ENCODE data around the gene FADD. TPM values are rescaled to one million over a fixed set of nuclear protein-coding genes. Genes with fewer than 3 reads are reported as not detected.

Gene FADD
- total and polyA plus RNA-seq, 4 donors, result 10.7 to 17.8 (median 14.7) TPM

DNA sequence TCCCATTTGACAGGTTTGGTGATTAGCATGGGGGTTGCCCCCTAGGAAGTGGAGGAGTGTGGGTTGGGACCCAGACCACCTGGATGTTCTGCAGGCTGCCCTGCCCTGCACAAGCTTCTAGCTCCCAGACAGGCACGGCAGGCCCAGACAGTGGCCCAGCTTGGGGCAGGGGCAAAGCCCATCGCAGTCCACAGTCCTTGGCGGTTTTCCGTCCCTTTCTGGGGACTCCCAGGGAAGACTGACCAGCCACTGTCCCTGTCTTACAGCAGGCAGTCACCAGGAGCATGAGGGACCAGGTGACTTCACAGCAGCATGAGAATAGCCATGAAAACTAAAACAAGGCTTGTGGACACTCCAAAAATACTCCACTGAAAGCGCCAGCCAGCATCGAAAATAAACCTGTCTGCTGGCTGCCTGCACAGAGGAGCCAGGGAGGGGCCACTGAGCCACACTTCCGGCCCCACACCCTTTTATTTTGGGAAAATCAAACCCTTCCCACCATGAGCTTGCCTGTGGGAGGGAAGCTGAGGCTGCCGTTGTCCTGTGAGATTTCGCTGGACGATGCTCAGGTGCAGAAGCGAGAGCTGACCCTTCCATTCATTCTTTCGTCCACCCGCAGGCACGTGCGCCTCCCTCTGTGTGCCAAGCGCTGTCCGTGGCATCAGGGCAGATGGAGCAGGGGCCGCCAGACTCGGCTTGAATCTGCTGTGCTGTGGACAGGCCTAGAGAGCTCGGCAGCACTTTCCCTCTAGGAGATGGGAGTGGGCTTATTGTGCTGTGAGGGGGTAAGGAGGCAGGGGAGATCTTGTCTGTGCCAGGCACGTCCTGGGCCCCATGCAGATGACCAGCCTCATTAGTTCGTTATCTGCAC, 28.0 kb downstream of the FADD start:
- no peaks in the 10 kb centered on the region for H3K36me3 ChIP-seq (ENCODE audit: control insufficient read depth in 1 of 2, insufficient read depth in 2 of 2, low read length in 1 of 2)
- WGBS, 2 donors, result 30% methylated on average over 22 of the region's 22 CpGs
- no peaks in the 10 kb centered on the region for H3K4me1 ChIP-seq (ENCODE audit: control insufficient read depth in 1 of 2, insufficient read depth in 2 of 2, low read length in 2 of 2)
- H3K27me3 ChIP-seq (ENCODE audit: control insufficient read depth in 1 of 2, insufficient read depth in 2 of 2, low read length in 1 of 2), result no peaks in the 10 kb centered on the region
- H3K9me3 ChIP-seq (ENCODE audit: control insufficient read depth, low read length), result no peaks in the 10 kb centered on the region
- intact Hi-C loops (cut with DNase I), result no loop called here
- H3K4me3 ChIP-seq (ENCODE audit: low read length in 2 of 2), result no peak overlapping the region
- H3K27ac ChIP-seq (ENCODE audit: low read depth in 1 of 2, low read length in 2 of 2), result peak overlapping the region in 1 of 2 donors; percentile 0
- peak in 1 of 2 donors; percentile 48 for DNase-seq
- ATAC-seq (ENCODE audit: low FRiP score), result peak; percentile 47

DNA sequence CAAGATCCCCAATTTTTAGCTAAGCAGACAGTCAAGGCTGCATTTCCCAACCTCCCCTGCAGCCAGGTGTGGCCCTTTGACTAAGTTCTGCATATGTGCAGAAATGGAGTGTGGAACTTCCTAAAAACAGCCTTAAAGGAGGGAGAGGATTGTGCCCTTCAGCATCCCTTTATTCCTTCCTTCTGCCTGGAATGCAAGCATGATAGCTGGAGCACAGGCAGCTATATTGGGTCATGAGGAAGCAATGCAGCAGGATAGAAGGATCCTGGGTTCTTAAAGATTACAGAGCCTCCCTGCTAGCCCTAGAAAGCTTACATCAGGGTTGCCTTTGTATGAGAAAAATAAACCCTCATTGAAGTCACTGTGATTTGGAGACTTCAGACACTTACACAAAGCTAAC, 29.9 kb downstream of the FADD start:
- H3K27ac ChIP-seq (ENCODE audit: low read depth in 1 of 2, low read length in 2 of 2), result no peak overlapping the region
- DNase-seq (no peak), ATAC-seq (ENCODE audit: low FRiP score) (no peak)
- intact Hi-C loops (cut with DNase I), result no loop called here
- H3K27me3 ChIP-seq (ENCODE audit: control insufficient read depth in 1 of 2, insufficient read depth in 2 of 2, low read length in 1 of 2), result no peaks in the 10 kb centered on the region
- H3K4me3 ChIP-seq (ENCODE audit: low read length in 2 of 2), result no peak overlapping the region
- H3K4me1 ChIP-seq (ENCODE audit: control insufficient read depth in 1 of 2, insufficient read depth in 2 of 2, low read length in 2 of 2), result no peaks in the 10 kb centered on the region
- H3K36me3 ChIP-seq (ENCODE audit: control insufficient read depth in 1 of 2, insufficient read depth in 2 of 2, low read length in 1 of 2), result no peaks in the 10 kb centered on the region
- no peaks in the 10 kb centered on the region for H3K9me3 ChIP-seq (ENCODE audit: control insufficient read depth, low read length)

DNA sequence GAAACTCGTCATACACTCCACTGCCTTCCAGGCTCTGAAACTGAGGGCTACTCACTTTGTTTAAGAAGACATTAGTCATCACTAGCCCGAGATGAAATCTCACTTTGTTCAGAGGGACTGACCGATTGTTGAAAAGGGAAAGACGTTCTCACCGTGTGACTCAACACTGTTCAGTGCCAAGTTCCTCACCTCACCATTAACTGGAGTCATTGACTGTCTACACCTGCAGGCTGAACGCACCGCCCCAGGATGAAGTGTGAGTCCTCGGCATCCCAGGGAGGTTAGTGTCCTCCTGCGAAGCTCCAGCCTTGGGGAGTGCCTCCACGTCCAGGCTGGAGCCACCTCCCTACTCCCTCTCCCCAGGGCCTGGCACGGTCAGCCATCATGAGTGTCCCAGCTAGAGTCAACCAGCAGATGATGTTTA, 30.4 kb downstream of the FADD start:
- 65 to 72% methylated on average over 11 of the region's 11 CpGs for WGBS, 2 donors
- ATAC-seq (ENCODE audit: low FRiP score), result no peak

DNA sequence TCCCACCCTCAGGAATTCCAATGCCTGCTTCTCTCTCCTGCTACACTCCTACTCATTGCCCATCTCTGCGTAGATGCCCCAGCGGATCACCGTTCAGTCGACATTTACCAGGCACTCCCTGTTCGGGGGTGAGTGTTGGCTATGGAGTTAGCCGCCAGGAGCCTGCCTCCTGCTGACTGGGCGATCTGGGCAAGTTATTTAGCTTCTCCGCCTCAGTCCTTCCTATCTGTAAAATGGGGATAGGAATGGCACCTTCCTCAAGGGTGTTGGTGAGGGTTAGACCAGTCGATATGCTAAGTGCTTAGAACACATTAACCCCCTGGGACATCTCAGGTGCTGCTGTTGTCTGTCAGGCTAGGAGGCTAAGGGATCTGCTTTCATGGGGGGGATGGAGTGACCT, 30.9 kb downstream of the FADD start:
- Histone ChIP-seq H3K4me3 (ENCODE audit: low read length in 2 of 2) (no peak overlapping the region), H3K9me3 (ENCODE audit: control insufficient read depth, low read length) (no peaks in the 10 kb centered on the region), H3K27me3 (ENCODE audit: control insufficient read depth in 1 of 2, insufficient read depth in 2 of 2, low read length in 1 of 2) (no peaks in the 10 kb centered on the region), H3K4me1 (ENCODE audit: control insufficient read depth in 1 of 2, insufficient read depth in 2 of 2, low read length in 2 of 2) (no peaks in the 10 kb centered on the region), H3K27ac (ENCODE audit: low read depth in 1 of 2, low read length in 2 of 2) (no peak overlapping the region), H3K36me3 (ENCODE audit: control insufficient read depth in 1 of 2, insufficient read depth in 2 of 2, low read length in 1 of 2) (no peaks in the 10 kb centered on the region)
- no peak for ATAC-seq (ENCODE audit: low FRiP score)
- DNase-seq, result no peak
- WGBS, 2 donors, result 94 to 95% methylated on average over 9 of the region's 9 CpGs
- intact Hi-C loops (cut with DNase I), result no loop called here

More for the DNA sequence above, 30.4 kb downstream of the FADD start:
- DNase-seq, result no peak
- H3K27ac ChIP-seq (ENCODE audit: low read depth in 1 of 2, low read length in 2 of 2), result no peak overlapping the region
- H3K36me3 ChIP-seq (ENCODE audit: control insufficient read depth in 1 of 2, insufficient read depth in 2 of 2, low read length in 1 of 2), result no peaks in the 10 kb centered on the region
- no peak overlapping the region for H3K4me3 ChIP-seq (ENCODE audit: low read length in 2 of 2)
- intact Hi-C loops (cut with DNase I), result no loop called here
- H3K9me3 ChIP-seq (ENCODE audit: control insufficient read depth, low read length), result no peaks in the 10 kb centered on the region
- no peaks in the 10 kb centered on the region for H3K4me1 ChIP-seq (ENCODE audit: control insufficient read depth in 1 of 2, insufficient read depth in 2 of 2, low read length in 2 of 2)
- H3K27me3 ChIP-seq (ENCODE audit: control insufficient read depth in 1 of 2, insufficient read depth in 2 of 2, low read length in 1 of 2), result no peaks in the 10 kb centered on the region

DNA sequence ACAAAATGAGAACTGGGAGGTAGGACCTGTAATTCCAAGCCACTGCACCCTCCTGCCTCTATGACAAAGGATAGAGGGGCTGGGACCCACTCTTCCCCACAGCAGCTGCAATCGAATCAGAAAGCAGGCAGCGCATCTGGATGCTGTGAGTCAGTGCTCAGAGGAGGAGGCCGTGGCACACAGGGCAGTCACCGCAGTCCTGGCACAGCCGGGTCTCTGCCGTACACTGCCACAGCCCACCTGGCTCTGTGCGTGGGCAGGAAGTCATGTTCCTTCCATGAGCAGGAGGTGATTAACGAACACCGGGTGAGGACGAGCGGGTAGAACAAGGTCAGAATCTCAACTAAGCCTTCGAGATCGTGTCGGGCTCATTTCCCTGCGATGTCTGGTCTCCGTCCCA, 37.2 kb downstream of the FADD start:
- WGBS, 2 donors, result 71 to 76% methylated on average over 16 of the region's 16 CpGs
- no peaks in the 10 kb centered on the region for H3K9me3 ChIP-seq (ENCODE audit: control insufficient read depth, low read length)
- H3K27ac ChIP-seq (ENCODE audit: low read depth in 1 of 2, low read length in 2 of 2), result no peak overlapping the region
- no peaks in the 10 kb centered on the region for H3K27me3 ChIP-seq (ENCODE audit: control insufficient read depth in 1 of 2, insufficient read depth in 2 of 2, low read length in 1 of 2)
- DNase-seq (no peak), ATAC-seq (ENCODE audit: low FRiP score) (no peak)
- intact Hi-C loops (cut with DNase I), result no loop called here
- H3K4me1 ChIP-seq (ENCODE audit: control insufficient read depth in 1 of 2, insufficient read depth in 2 of 2, low read length in 2 of 2), result no peaks in the 10 kb centered on the region
- no peaks in the 10 kb centered on the region for H3K36me3 ChIP-seq (ENCODE audit: control insufficient read depth in 1 of 2, insufficient read depth in 2 of 2, low read length in 1 of 2)
- H3K4me3 ChIP-seq (ENCODE audit: low read length in 2 of 2), result no peak overlapping the region

DNA sequence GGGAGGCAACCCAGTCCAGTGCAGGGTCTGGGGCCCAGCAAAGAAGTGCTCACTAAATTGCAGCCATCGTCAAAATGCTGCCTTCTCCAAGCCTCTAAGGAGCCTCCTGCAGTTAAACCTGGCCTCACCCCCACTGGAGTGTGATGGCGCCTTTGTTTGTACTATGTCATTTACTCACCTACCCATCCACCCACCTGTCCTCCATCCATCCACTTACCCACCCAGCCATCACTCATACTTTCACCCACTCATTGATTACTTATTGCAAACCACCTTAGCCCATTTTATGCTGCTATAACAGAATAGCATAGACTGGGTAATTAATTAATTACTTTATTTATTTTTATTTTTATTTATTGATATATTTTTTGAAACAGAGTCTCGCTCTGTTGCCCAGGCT, 38.6 kb downstream of the FADD start:
- WGBS, 2 donors, result 92% methylated on average over 3 of the region's 3 CpGs

DNA sequence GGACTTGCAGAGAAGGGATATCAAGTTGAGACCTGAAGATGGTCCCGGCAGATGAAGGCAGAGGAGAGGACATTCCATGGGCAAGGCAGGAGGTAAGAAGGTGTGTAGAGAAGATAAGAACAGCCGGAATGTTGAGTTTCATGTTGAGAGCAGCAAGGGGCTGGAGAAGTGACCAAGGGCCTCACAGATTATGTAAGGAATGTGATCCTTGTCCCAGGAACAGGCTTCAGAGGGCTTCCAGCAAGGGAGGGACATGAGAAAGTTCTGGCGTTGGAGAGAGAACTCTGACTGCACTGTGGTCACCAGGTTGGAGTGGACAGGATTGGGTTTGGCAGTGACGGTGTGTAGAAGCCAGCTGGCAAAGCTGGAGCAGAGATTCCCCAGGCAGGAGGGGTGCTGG, 39.8 kb downstream of the FADD start:
- H3K27ac ChIP-seq (ENCODE audit: low read depth in 1 of 2, low read length in 2 of 2), result no peak overlapping the region
- intact Hi-C loops (cut with DNase I), result no loop called here
- no peaks in the 10 kb centered on the region for H3K27me3 ChIP-seq (ENCODE audit: control insufficient read depth in 1 of 2, insufficient read depth in 2 of 2, low read length in 1 of 2)
- H3K36me3 ChIP-seq (ENCODE audit: control insufficient read depth in 1 of 2, insufficient read depth in 2 of 2, low read length in 1 of 2), result no peaks in the 10 kb centered on the region
- 76 to 80% methylated on average over 4 of the region's 4 CpGs for WGBS, 2 donors
- no peaks in the 10 kb centered on the region for H3K9me3 ChIP-seq (ENCODE audit: control insufficient read depth, low read length)
- H3K4me1 ChIP-seq (ENCODE audit: control insufficient read depth in 1 of 2, insufficient read depth in 2 of 2, low read length in 2 of 2), result no peaks in the 10 kb centered on the region
- no peak for DNase-seq
- ATAC-seq (ENCODE audit: low FRiP score), result no peak
- H3K4me3 ChIP-seq (ENCODE audit: low read length in 2 of 2), result no peak overlapping the region

More for the DNA sequence above, 38.6 kb downstream of the FADD start:
- Histone ChIP-seq H3K4me3 (ENCODE audit: low read length in 2 of 2) (no peak overlapping the region), H3K4me1 (ENCODE audit: control insufficient read depth in 1 of 2, insufficient read depth in 2 of 2, low read length in 2 of 2) (no peaks in the 10 kb centered on the region), H3K27me3 (ENCODE audit: control insufficient read depth in 1 of 2, insufficient read depth in 2 of 2, low read length in 1 of 2) (no peaks in the 10 kb centered on the region), H3K9me3 (ENCODE audit: control insufficient read depth, low read length) (no peaks in the 10 kb centered on the region), H3K27ac (ENCODE audit: low read depth in 1 of 2, low read length in 2 of 2) (no peak overlapping the region), H3K36me3 (ENCODE audit: control insufficient read depth in 1 of 2, insufficient read depth in 2 of 2, low read length in 1 of 2) (no peaks in the 10 kb centered on the region)
- no peak for ATAC-seq (ENCODE audit: low FRiP score)
- intact Hi-C loops (cut with DNase I), result no loop called here
- DNase-seq, result no peak

DNA sequence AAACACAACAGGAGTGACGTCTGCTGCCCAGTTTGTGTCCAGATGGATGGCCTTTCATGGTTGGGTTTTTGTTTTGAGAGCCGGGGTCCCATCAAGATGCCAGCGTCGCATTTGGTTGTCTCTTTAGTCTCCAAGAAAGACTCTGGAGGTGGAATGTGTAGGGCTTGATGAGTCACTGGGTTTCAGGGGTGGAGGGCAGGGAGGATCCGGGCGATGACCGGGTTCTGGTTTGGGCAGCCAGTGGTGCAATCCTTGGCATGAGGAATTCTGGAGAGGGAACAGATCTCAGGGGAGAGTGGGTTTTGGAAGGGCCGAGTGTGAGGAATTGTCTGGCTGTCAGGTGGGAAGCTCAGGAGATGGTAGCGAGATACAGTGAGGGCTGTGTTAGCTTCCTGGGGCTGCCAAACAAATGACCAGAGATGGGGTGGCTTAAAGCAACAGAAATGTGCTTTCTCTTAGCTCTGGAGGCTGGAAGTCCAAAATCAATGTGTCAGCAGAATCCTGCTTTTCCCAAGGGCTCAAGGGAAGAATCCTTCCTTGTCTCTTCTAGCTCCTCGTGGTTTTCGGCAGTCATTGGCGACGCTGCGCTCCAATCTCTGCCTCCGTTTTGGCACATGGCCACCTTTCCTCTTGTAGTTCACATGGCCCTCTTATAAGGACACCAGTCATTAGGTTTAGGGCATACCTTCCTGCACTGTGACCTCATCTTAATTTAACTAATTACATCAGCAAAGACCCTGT, 41.0 kb downstream of the FADD start:
- ATAC-seq (ENCODE audit: low FRiP score) (no peak), DNase-seq (no peak)
- no peaks in the 10 kb centered on the region for H3K4me1 ChIP-seq (ENCODE audit: control insufficient read depth in 1 of 2, insufficient read depth in 2 of 2, low read length in 2 of 2)
- intact Hi-C loops (cut with DNase I), result no loop called here
- H3K27me3 ChIP-seq (ENCODE audit: control insufficient read depth in 1 of 2, insufficient read depth in 2 of 2, low read length in 1 of 2), result no peaks in the 10 kb centered on the region
- no peaks in the 10 kb centered on the region for H3K9me3 ChIP-seq (ENCODE audit: control insufficient read depth, low read length)
- no peaks in the 10 kb centered on the region for H3K36me3 ChIP-seq (ENCODE audit: control insufficient read depth in 1 of 2, insufficient read depth in 2 of 2, low read length in 1 of 2)
- no peak overlapping the region for H3K4me3 ChIP-seq (ENCODE audit: low read length in 2 of 2)
- WGBS, 2 donors, result 83 to 91% methylated on average over 15 of the region's 15 CpGs
- H3K27ac ChIP-seq (ENCODE audit: low read depth in 1 of 2, low read length in 2 of 2), result no peak overlapping the region

DNA sequence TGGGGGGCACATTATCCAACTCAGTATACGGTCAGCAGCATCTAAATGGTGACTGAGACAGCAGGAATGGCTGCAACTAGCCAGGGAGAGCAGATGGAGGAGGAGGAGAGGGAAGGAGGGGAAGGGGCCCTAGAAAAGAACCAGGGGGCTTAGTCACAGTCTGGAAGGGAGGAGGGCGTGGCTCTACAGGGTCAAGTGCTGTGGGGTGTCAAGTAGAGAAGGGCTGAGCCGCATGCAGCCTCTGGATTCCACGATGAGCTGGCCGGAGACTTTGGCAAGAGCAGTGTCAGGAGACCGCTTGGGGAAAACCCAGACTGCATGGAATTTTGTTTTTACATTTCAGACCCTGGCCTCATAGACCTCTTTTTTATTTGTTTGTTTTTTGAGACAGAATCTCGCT, 41.6 kb downstream of the FADD start:
- Histone ChIP-seq H3K27ac (ENCODE audit: low read depth in 1 of 2, low read length in 2 of 2) (no peak overlapping the region), H3K36me3 (ENCODE audit: control insufficient read depth in 1 of 2, insufficient read depth in 2 of 2, low read length in 1 of 2) (no peaks in the 10 kb centered on the region), H3K4me1 (ENCODE audit: control insufficient read depth in 1 of 2, insufficient read depth in 2 of 2, low read length in 2 of 2) (no peaks in the 10 kb centered on the region), H3K4me3 (ENCODE audit: low read length in 2 of 2) (no peak overlapping the region), H3K9me3 (ENCODE audit: control insufficient read depth, low read length) (no peaks in the 10 kb centered on the region), H3K27me3 (ENCODE audit: control insufficient read depth in 1 of 2, insufficient read depth in 2 of 2, low read length in 1 of 2) (no peaks in the 10 kb centered on the region)
- 56 to 62% methylated on average over 7 of the region's 7 CpGs for WGBS, 2 donors
- ATAC-seq (ENCODE audit: low FRiP score) (no peak), DNase-seq (peak in 1 of 2 donors; percentile 54)
- intact Hi-C loops (cut with DNase I), result no loop called here

Data from aorta (tissue), 5 donors.